ENCODE data around the gene ATG101. TPM values are rescaled to one million over a fixed set of nuclear protein-coding genes. Genes with fewer than 3 reads are reported as not detected.

ATG101 gene
- total and polyA plus RNA-seq, 11 donors = 18.9 to 108 (median 24.1) TPM

DNA sequence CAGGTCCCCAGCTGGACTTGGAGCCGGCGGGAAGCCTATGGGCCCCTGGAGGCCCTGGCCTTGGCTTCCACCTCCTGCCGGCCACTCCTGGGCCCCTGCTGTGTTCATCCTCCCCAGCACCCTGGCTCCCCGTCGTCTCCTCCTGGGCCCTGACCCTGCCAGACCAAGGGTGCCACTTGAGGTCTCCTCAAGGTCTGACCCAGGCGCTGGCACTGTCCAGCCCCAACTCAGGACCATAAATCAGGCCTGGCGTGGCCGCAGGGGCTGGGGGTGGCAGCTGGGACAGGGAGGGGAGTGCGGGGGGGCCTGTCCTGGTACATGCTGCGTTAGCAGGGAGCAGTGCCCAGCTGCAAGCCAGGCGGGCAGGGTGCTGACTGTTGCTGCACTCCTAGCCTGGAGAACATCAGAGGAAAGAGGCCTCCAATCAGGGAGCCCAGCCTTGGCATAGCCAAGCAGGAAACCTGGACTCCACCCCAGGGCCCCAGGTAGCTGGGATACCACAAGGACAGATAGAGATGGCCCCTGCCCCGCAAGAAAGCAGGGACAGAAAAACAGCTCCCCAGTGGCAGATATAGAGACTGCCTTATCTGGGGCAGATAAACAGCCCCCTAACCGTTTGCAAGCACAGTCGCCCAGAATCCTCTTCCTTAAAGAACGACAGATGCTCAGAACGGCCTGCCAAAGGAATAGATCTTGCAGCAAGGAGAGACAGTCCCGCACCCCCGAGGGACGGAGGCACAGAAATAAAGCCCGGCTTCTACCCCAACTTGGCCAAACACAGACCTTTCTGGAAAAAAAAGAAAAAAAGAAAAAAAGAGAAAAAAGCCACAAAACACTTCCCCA lies 6.5 kb upstream of the ATG101 start:
- peaks cover 0 to 19% (median 14%) of the 10 kb centered on the region in 9 donors for H3K36me3 ChIP-seq
- peak in 3 of 4 donors; percentile 3 to 19 (median 14) for ATAC-seq
- H3K9me3 ChIP-seq = no peaks in the 10 kb centered on the region
- 60 to 72% (median 69%) methylated on average over 19 to 20 of the region's 20 CpGs for WGBS, 4 donors
- H3K27ac ChIP-seq = peak overlapping the region; percentile 18 to 88 (median 72)
- no peak overlapping the region for H3K4me3 ChIP-seq
- H3K27me3 ChIP-seq = no peaks in the 10 kb centered on the region
- intact Hi-C loops (cut with DNase I) = no loop called here
- no peak for TF ChIP-seq POLR2A (IDR thresholded peaks at IDR 0.05)
- TF ChIP-seq, protein P1, sequence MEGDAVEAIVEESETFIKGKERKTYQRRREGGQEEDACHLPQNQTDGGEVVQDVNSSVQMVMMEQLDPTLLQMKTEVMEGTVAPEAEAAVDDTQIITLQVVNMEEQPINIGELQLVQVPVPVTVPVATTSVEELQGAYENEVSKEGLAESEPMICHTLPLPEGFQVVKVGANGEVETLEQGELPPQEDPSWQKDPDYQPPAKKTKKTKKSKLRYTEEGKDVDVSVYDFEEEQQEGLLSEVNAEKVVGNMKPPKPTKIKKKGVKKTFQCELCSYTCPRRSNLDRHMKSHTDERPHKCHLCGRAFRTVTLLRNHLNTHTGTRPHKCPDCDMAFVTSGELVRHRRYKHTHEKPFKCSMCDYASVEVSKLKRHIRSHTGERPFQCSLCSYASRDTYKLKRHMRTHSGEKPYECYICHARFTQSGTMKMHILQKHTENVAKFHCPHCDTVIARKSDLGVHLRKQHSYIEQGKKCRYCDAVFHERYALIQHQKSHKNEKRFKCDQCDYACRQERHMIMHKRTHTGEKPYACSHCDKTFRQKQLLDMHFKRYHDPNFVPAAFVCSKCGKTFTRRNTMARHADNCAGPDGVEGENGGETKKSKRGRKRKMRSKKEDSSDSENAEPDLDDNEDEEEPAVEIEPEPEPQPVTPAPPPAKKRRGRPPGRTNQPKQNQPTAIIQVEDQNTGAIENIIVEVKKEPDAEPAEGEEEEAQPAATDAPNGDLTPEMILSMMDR (IDR thresholded peaks at IDR 0.05) = no peak
- peaks cover 0 to 30% (median 18%) of the 10 kb centered on the region in 12 donors for H3K4me1 ChIP-seq
- DNase-seq = peak in 4 of 5 donors; percentile 60 to 80 (median 70)

DNA sequence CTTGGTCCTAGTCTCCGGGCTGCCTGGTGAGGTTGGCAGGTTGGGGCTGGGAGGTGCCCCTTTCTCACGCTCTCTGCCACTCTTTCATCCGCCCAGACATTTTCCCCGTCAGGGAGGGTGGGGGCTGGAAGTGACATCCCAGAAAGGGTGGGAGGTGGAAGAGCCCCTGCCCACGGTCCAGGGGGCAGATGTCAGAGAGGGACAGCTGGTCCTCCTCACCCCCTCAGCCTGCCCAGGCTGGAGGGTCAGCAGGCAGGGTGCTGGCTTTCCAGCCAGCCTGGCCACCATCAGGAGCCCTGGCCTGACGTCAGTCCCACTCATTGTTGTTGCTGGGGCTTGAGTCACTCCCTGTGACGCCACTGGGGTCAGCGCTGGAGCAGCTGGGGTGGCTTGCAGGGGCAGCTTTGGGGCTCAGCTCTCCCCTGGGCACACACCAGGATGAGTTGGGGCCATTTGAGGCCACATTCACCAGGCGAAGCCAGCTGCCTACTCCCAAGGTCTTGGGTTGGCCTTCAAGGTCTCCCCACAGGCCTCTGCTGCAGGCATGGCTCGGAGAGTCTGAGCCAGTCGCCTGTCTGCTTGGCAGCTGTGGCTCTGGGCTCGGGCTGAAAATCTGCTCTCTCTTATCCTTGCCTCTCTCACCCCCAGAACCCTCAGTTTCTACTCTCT lies 5.7 kb upstream of the ATG101 start:
- Histone ChIP-seq H3K27ac (peak overlapping the region in 11 of 12 donors; percentile 18 to 88 (median 73)), H3K9me3 (no peaks in the 10 kb centered on the region), H3K36me3 (peaks cover 0 to 11% (median 6%) of the 10 kb centered on the region in 9 donors), H3K4me3 (no peak overlapping the region), H3K27me3 (no peaks in the 10 kb centered on the region), H3K4me1 (peaks cover 0 to 31% (median 20%) of the 10 kb centered on the region in 12 donors)
- TF ChIP-seq, protein P1 (IDR thresholded peaks at IDR 0.05) = no peak
- no peak for TF ChIP-seq POLR2A (IDR thresholded peaks at IDR 0.05)
- intact Hi-C loops (cut with DNase I) = no loop called here
- WGBS, 4 donors = 48 to 67% (median 66%) methylated on average over 10 to 12 of the region's 12 CpGs
- peak; percentile 11 to 53 (median 48) for ATAC-seq
- DNase-seq = peak; percentile 78 to 89 (median 85)

DNA sequence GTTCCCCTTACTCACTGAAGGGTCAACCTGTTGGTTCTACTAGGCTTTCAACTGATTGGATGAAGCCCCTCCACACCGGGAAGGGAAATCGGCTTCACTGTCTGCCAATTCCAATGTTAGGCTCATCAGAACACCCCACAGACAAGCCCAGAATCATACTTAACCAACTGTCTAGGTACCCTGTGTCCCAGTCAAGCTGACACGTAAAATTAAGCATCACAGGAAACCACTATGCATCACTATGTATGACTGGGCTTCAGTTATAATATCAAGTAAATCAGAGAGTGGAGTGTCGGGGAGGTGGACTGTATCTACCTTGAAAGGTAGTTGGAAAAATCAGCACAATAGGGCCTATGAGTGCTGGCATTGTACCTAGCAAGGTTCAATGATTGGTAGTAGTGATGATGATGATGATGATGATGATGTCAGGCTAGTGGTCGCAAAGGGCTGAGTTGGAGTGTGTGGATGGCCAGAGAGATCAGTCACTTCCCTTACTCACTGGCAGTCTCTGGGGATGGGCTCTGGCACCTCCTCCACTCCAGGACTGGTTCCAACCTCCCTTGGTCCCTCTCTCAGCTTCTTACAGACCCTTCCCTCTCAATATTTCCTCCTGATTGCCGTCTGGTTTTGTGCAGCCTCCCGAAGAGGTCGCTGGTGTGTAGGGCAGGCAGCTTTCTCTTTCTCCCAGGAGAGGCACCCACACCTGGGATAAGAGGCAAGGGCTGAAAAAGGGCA lies 3.3 kb upstream of the ATG101 start:
- intact Hi-C loops (cut with DNase I) = loop anchor here in 1 of 10 donors (1.0 kb wide), 1 partner anchor 26 kb away; no protein-coding TSS in a partner anchor
- Histone ChIP-seq H3K36me3 (peaks cover 0 to under 1% (median 0%) of the 10 kb centered on the region in 9 donors), H3K27ac (no peak overlapping the region), H3K4me1 (peaks cover 9 to 48% (median 35%) of the 10 kb centered on the region in 12 donors), H3K27me3 (no peaks in the 10 kb centered on the region), H3K9me3 (no peaks in the 10 kb centered on the region), H3K4me3 (no peak overlapping the region)
- no peak for ATAC-seq
- TF ChIP-seq, protein P1 (IDR thresholded peaks at IDR 0.05) = no peak
- no peak for TF ChIP-seq POLR2A (IDR thresholded peaks at IDR 0.05)
- no peak for DNase-seq
- WGBS, 4 donors = 54 to 70% (median 66%) methylated on average over 8 of the region's 8 CpGs
